GM21423 (cell line): ENCODE data around the gene CPA4.

Experiments
- ATAC-seq: cut with Tn5 transposase; IDR thresholded peaks from one replicate; pipeline ENCODE4 v1.9.1; 2021; ENCODE audit warnings: mild to moderate bottlenecking, moderate library complexity; ENCODE audit not compliant: unreplicated experiment

CPA4 gene

DNA sequence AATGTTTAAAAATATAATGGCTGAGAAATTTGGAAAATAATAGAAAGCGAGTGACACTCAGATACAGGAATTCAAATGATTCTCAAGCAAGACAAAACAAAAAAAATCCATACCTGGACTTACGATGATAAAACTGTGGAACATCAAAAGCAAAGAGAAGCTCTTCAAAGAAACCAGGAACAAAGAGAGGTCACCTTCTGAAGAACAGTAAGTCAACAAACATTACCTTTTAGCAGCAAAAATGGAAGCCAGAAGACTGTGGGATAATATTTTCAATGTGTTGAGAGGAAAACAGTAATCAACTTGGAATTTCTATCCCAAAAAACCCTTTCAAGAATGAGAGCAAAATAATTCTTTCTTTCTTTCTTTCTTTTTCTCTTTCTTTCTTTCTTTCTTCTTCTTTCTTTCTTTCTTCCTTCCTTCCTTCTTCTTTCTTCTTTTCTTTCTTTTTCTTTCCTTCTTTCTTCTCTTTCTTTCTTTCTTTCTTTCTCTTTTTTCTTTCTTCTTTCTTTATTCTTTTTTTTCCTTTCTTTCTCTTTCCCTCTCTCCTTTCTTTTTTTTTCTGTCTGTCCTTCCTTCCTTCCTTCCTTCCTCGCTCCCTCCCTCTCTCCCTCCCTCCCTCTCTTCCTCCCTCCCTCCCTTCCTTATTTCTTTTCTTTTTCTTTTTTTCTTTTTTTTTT lies 49.9 kb downstream of the CPA4 start:
- ATAC-seq: no peak

GRCh38 chr7:130344271-130344866 lies 51.4 kb downstream of the CPA4 start, which contains the start of gene CPA5:
CPA5 (plus strand) TSS chr7:130344816; CDS start chr7:130346486, 1,670 bp downstream.
- ATAC-seq: no peak

GRCh38 chr7:130345136-130345535 lies 52.2 kb downstream of the CPA4 start:
- ATAC-seq: no peak

GRCh38 chr7:130345725-130346124 lies 52.8 kb downstream of the CPA4 start:
- no peak for ATAC-seq

DNA sequence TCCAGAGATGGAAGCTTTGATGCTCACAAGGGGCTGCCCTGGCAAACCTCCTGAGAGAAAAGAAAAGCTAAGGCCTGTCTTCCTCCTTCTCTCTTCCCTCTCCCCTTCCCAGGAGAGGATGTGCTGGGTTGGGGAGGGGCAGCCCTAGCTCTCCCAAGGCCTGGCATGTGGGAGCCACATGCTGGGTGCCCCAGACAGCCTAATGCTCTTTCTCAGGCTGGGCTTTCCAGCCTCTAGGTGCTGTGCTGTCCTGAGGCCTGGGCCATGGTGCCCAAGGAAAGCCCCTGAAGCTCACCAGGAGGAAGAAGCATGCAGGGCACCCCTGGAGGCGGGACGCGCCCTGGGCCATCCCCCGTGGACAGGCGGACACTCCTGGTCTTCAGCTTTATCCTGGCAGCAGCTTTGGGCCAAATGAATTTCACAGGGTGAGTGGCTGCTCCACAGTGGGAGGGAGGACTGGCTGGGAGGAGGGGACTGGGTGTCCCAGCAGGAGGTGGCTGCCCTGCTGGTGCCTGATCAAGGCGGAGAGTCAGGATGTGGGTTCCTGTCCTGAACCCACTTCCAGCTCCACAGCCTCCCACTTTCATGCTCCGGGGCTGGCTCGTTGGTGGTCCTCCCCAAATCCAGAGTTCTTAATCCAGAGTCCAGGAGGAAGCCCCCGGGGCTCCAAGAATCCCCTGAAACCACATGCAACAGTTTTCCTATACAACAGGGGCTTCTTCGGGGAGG lies 53.4 kb downstream of the CPA4 start:
- ATAC-seq: no peak

- no peak for ATAC-seq
Measured at GRCh38 chr7:130346941-130347340, 54.0 kb downstream of the CPA4 start.

DNA sequence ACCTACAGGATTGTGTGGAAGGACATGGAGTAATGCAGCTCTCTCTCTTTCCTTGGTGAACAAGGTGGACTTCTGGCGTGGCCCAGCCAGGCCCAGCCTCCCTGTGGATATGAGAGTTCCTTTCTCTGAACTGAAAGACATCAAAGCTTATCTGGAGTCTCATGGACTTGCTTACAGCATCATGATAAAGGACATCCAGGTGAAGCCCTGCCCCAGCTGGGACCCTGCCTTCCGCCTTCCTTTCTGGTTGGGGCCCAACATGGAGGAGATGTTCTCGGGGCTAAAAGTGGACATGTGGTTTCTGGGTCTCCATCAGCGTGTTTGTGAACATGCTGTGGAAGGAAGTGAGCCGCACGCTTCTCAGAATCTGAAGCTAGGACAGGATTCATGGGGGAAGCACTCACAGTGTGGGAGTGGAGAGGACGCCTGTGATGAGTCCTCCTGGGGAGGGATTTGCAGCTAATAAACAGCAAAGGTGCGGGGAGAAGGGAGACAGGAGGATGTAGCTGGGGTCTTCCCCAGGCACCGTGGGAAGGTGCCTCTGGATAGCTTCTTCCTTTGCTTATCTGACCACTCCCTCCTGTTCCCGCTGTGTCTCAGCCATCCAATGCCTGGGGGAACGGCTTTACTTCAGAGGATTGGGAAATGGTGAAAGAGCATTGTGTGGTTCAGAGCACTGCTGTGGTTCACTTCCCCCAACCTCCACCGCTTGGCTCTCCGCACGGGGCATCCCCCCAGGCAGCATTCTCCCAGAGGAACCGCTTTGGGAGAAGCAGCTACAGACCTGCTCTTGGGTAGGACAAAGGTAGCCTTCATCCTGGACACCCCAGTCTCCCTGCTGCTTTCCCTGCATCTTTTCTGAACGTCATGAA lies 57.2 kb downstream of the CPA4 start:
- no peak for ATAC-seq

DNA sequence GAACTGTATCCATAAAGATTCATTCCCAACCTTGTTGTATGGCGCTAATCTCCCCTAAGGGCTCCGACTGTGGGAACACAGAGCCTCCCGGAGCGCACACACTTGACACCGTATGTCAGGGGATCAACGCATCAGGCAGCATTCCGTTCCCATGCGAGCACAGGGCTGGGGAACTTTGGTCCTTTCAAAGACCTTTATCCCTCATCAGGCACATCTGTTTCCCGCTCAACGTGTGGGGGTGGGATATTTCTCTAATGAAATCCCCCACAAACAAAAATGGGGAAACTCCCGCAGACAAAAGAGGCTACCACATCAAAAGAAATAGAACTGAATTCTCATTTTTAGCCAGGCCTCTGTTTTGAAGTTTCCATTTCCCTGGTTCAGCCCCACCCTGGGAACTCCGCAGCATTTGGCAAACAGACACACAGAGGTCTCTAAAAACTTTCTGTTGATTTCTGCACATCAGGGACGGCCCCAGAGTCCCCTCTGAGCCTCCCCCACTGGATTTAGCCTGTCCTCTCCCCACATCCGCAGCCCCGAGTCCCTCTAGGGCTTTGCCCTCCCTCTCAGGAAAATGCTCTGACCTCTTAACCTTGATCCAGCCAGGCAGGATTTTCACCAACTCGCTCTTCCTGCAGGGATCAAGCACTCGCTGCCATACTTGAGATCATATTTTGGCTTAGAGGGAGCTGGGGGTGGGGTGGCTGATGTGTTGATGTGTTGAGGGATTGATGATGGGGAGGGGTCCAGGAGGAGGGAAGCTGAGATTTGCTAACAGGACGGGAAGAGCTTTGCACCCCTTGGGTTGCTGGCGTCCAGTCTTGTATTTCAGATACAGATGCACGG lies 58.2 kb downstream of the CPA4 start:
- ATAC-seq: no peak

DNA sequence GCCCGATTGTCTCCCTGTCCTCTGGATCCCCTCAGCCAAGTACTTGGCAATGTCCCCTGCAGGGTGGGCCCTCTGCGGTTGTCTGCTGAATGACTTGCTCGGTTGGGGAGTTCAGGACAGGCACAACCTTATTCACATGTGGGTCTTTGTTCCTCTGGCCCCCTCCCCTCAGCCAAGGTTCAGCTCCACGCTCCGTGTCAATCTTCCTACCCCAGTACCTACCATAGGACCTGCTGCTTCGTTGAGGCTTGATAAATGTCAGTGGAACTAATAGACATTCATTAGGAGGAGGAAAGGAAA lies 58.8 kb downstream of the CPA4 start:
- no peak for ATAC-seq

- ATAC-seq: no peak
Measured at GRCh38 chr7:130352194-130353074, 59.5 kb downstream of the CPA4 start.

- no peak for ATAC-seq
Measured at GRCh38 chr7:130353196-130353595, 60.2 kb downstream of the CPA4 start.

DNA sequence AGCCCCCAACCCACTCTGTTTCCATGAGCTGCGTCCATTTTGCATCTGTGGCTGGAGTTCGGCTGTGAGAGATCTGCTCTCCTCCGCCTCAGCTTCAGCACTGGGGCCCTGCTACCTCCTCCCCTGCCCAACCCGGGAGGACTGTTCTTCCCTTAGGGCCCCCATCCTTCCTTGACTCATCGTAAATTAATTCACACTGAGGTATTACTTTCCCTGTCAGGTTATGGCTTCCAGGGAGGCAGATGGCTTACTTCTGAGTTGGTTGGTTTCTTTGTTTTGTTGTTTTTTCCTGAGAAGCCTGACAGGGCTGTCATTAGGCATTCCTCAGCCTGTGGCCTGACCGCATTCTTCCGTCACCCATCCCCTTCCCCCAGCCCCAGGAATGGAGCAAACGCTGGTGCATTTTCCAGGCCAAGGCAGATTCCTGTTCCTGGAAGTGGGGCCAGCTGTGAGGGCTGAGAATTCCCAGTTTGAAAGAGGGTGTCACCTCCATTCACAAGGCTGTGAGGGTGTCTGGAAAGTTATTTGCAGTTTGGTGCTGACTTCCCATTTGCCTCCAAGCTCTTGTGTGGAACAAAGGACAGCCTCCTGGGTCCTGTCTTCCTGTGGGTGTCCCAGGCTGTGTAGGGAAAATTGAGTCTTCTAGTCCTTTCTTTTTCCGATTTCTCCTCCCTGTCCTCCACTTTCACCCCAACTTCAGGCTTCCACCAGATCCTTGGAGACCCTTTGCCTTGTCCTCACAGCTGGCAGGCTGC lies 63.3 kb downstream of the CPA4 start:
- no peak for ATAC-seq

- ATAC-seq: no peak
Measured at GRCh38 chr7:130356876-130357611, 64.1 kb downstream of the CPA4 start.

DNA sequence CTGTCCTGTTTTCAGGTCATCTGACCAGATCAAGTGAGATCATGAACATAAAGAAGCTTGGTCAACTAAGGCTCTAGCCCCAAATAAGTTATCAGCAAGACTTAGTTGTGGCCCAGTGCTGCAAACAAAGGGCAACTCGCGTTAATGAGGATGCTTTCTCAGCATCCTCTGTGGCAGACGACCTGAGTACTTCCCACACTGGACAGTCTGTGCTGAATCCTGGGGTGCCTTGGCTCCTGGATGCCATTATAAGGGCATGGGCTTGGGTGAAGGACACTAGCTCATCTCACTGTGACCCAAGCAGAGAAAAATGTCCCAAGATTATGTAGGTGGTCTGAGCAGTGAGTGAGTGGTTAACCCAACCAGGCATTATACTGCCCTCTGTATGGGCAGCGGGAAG lies 65.5 kb downstream of the CPA4 start:
- no peak for ATAC-seq

GRCh38 chr7:130359276-130359857 lies 66.4 kb downstream of the CPA4 start:
- ATAC-seq: no peak

DNA sequence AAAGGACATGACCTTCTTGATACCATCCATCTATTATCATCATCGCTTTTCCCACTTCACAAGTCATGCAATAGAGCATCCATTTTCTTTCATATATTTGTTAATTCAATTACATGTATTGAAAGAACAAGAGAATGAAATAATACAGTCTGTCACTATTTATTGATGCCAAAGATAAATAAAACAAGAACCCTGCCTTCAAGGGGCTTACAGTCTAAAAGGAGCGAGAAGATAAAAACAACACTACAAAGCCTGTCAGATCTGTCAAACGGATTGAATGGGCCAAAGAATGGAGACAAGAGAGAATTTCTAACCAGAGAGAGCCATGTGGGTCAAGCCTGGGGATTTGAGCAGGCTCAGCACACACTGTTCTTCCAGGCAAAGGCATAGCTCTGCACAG lies 67.6 kb downstream of the CPA4 start:
- ATAC-seq: no peak

GRCh38 chr7:130361681-130362080 lies 68.7 kb downstream of the CPA4 start:
- no peak for ATAC-seq
